ENCODE results near the gene ASXL1. TPM values are rescaled to one million over a fixed set of nuclear protein-coding genes. Genes with fewer than 3 reads are reported as not detected.
"Not testable (repeated sequence)": the region's sequence is repeated elsewhere in the genome, so short reads cannot be mapped to it uniquely, and the experiment has no call there.

The ASXL1 gene
- total and polyA plus RNA-seq, 2 donors from 2014 or later, result 16.2 to 71.1 TPM

- TF ChIP-seq CTCF (IDR thresholded peaks at IDR 0.05; ENCODE audit: borderline replicate concordance, extremely low read depth, insufficient read depth), result no peak
- Histone ChIP-seq H3K4me3 (ENCODE audit: low read length in 3 of 3) (no peak overlapping the region), H3K27me3 (ENCODE audit: control insufficient read depth, insufficient read depth, low read length) (no peaks in the 10 kb centered on the region), H3K4me1 (ENCODE audit: control insufficient read depth in 2 of 3, insufficient read depth in 2 of 3, low read depth in 1 of 3, low read length in 3 of 3) (peaks cover 0 to 9% (median 7%) of the 10 kb centered on the region in 3 donors), H3K9me3 (ENCODE audit: control insufficient read depth in 2 of 3, insufficient read depth in 1 of 3, low read length in 3 of 3) (no peaks in the 10 kb centered on the region), H3K36me3 (ENCODE audit: control insufficient read depth in 2 of 3, insufficient read depth in 3 of 3, low read length in 3 of 3) (no peaks in the 10 kb centered on the region), H3K27ac (ENCODE audit: low read depth in 2 of 2, low read length in 2 of 2) (no peak overlapping the region), H3K9ac (ENCODE audit: low read length in 3 of 3) (no peak overlapping the region)
- DNase-seq (no peak), FAIRE-seq (no peak)
- intact Hi-C loops (cut with DNase I), result no loop called here
Observed at GRCh38 chr20:32354592-32355416, 3.3 kb upstream of the ASXL1 start.

- H3K36me3 ChIP-seq (ENCODE audit: control insufficient read depth in 2 of 3, insufficient read depth in 3 of 3, low read length in 3 of 3), result no peaks in the 10 kb centered on the region
- H3K9ac ChIP-seq (ENCODE audit: low read length in 3 of 3), result no peak overlapping the region
- no peaks in the 10 kb centered on the region for H3K9me3 ChIP-seq (ENCODE audit: control insufficient read depth in 2 of 3, insufficient read depth in 1 of 3, low read length in 3 of 3)
- H3K27me3 ChIP-seq (ENCODE audit: control insufficient read depth, insufficient read depth, low read length), result no peaks in the 10 kb centered on the region
- FAIRE-seq, result no peak
- H3K4me3 ChIP-seq (ENCODE audit: low read length in 3 of 3), result no peak overlapping the region
- no peak for TF ChIP-seq CTCF (IDR thresholded peaks at IDR 0.05; ENCODE audit: borderline replicate concordance, extremely low read depth, insufficient read depth)
- H3K27ac ChIP-seq (ENCODE audit: low read depth in 2 of 2, low read length in 2 of 2), result no peak overlapping the region
- peaks cover 0 to 13% (median 9%) of the 10 kb centered on the region in 3 donors for H3K4me1 ChIP-seq (ENCODE audit: control insufficient read depth in 2 of 3, insufficient read depth in 2 of 3, low read depth in 1 of 3, low read length in 3 of 3)
- intact Hi-C loops (cut with DNase I), result no loop called here
- no peak for DNase-seq
Observed at GRCh38 chr20:32355417-32355841, 2.7 kb upstream of the ASXL1 start.

GRCh38 chr20:32355907-32356621 is 2.1 kb upstream of the ASXL1 start:
- FAIRE-seq; DNase-seq; H3K9ac ChIP-seq (ENCODE audit: low read length in 3 of 3); H3K27ac ChIP-seq (ENCODE audit: low read depth in 2 of 2, low read length in 2 of 2); H3K27me3 ChIP-seq (ENCODE audit: control insufficient read depth, insufficient read depth, low read length); intact Hi-C loops (cut with DNase I); H3K9me3 ChIP-seq (ENCODE audit: control insufficient read depth in 2 of 3, insufficient read depth in 1 of 3, low read length in 3 of 3); H3K36me3 ChIP-seq (ENCODE audit: control insufficient read depth in 2 of 3, insufficient read depth in 3 of 3, low read length in 3 of 3); H3K4me3 ChIP-seq (ENCODE audit: low read length in 3 of 3): not testable (repeated sequence)
- H3K4me1 ChIP-seq (ENCODE audit: control insufficient read depth in 2 of 3, insufficient read depth in 2 of 3, low read depth in 1 of 3, low read length in 3 of 3), result peaks cover 0 to 19% (median 11%) of the 10 kb centered on the region in 3 donors
